H9 (cell line): ENCODE measurements around the gene PPP1R12A. TPM values are rescaled to one million over a fixed set of nuclear protein-coding genes. Genes with fewer than 3 reads are reported as not detected.

Experiments used
- DNase-seq: peaks from one replicate; pipeline ENCODE4 v3.0.0-alpha.2; 2017
- H2AFZ ChIP-seq: one replicate; pipeline ENCODE4 v1.6.1; 2013; ENCODE audit warnings: mild to moderate bottlenecking, low read length, control low read depth, moderate library complexity
- H2AK5ac ChIP-seq: 2 replicates; pipeline ENCODE4 v1.6.1; 2013; ENCODE audit warnings: low read length, control low read depth, mixed read lengths; ENCODE audit not compliant: insufficient read length
- H2BK120ac ChIP-seq: one replicate; pipeline ENCODE4 v1.6.1; 2013; ENCODE audit warnings: low read depth, mild to moderate bottlenecking, low read length, control low read depth, inconsistent platforms; ENCODE audit not compliant: poor library complexity, severe bottlenecking
- H2BK12ac ChIP-seq: 2 replicates; pipeline ENCODE4 v1.6.1; 2013; ENCODE audit warnings: low read length, control low read depth, mixed read lengths, low read depth; ENCODE audit not compliant: insufficient read length
- H2BK15ac ChIP-seq: 2 replicates; pipeline ENCODE4 v1.6.1; 2013; ENCODE audit warnings: low read depth, low read length, control low read depth
- H2BK20ac ChIP-seq: one replicate; pipeline ENCODE4 v1.6.1; 2013; ENCODE audit warnings: low read depth, mild to moderate bottlenecking, low read length, control low read depth, inconsistent platforms; ENCODE audit not compliant: poor library complexity, severe bottlenecking
- H2BK5ac ChIP-seq: 2 replicates; pipeline ENCODE4 v1.6.1; 2013; ENCODE audit warnings: low read length, control low read depth, mixed read lengths; ENCODE audit not compliant: insufficient read length
- H3K14ac ChIP-seq: 2 replicates; pipeline ENCODE4 v1.6.1; 2013; ENCODE audit warnings: low read length, control low read depth; ENCODE audit not compliant: insufficient read depth
- H3K18ac ChIP-seq: 2 replicates; pipeline ENCODE4 v1.6.1; 2013; ENCODE audit warnings: low read depth, mild to moderate bottlenecking, mixed read lengths, low read length, control low read depth; ENCODE audit not compliant: insufficient read length
- H3K23ac ChIP-seq: 2 replicates; pipeline ENCODE4 v1.6.1; 2013; ENCODE audit warnings: low read length, control low read depth, mixed read lengths, low read depth; ENCODE audit not compliant: insufficient read length
- H3K23me2 ChIP-seq: 2 replicates; pipeline ENCODE4 v1.6.1; 2013; ENCODE audit warnings: low read depth, mild to moderate bottlenecking, mixed read lengths, low read length, control low read depth; ENCODE audit not compliant: insufficient read length, poor library complexity, severe bottlenecking
- H3K27ac ChIP-seq: 2 replicates; pipeline ENCODE4 v1.5.1; 2013; ENCODE audit warnings: low read length, control low read depth, mixed read lengths, low read depth; ENCODE audit not compliant: insufficient read length
- H3K27me3 ChIP-seq: 2 replicates; pipeline ENCODE4 v1.6.1; 2013; ENCODE audit warnings: low read length, control low read depth, inconsistent platforms; ENCODE audit not compliant: insufficient read depth
- H3K4ac ChIP-seq: 2 replicates; pipeline ENCODE4 v1.6.1; 2013; ENCODE audit warnings: low read depth, mild to moderate bottlenecking, control low read depth, inconsistent platforms, low read length, moderate library complexity
- H3K4me1 ChIP-seq: 2 replicates; pipeline ENCODE4 v1.6.1; 2013; ENCODE audit warnings: low read length, control low read depth, inconsistent platforms; ENCODE audit not compliant: insufficient read depth
- H3K4me2 ChIP-seq: 2 replicates; pipeline ENCODE4 v1.6.1; 2013; ENCODE audit warnings: low read length, control low read depth, mixed read lengths; ENCODE audit not compliant: insufficient read length, insufficient read depth
- H3K56ac ChIP-seq: 2 replicates; pipeline ENCODE4 v1.6.1; 2013; ENCODE audit warnings: low read depth, mild to moderate bottlenecking, mixed read lengths, low read length, control low read depth; ENCODE audit not compliant: insufficient read length
- H3K79me1 ChIP-seq: 2 replicates; pipeline ENCODE4 v1.6.1; 2013; ENCODE audit warnings: low read depth, mild to moderate bottlenecking, moderate library complexity, low read length, control low read depth, inconsistent platforms; ENCODE audit not compliant: insufficient read depth, poor library complexity, severe bottlenecking
- H3K79me2 ChIP-seq: 2 replicates; pipeline ENCODE4 v1.6.1; 2013; ENCODE audit warnings: low read length, control low read depth, inconsistent platforms; ENCODE audit not compliant: insufficient read depth
- H3K9ac ChIP-seq: 2 replicates; pipeline ENCODE4 v1.6.1; 2013; ENCODE audit warnings: low read length, control low read depth, mixed read lengths; ENCODE audit not compliant: insufficient read length; ENCODE audit errors: extremely low read depth
- H3K9me3 ChIP-seq: one replicate; pipeline ENCODE4 v1.6.1; 2013; ENCODE audit warnings: low read depth, low read length, inconsistent platforms; ENCODE audit not compliant: control insufficient read depth
- H3T11ph ChIP-seq: one replicate; pipeline ENCODE4 v1.6.1; 2013; ENCODE audit warnings: mild to moderate bottlenecking, low read length, control low read depth, inconsistent platforms
- H4K20me1 ChIP-seq: one replicate; pipeline ENCODE4 v1.6.1; 2013; ENCODE audit not compliant: control insufficient read depth, insufficient read length, insufficient read depth
- H4K5ac ChIP-seq: 2 replicates; pipeline ENCODE4 v1.6.1; 2013; ENCODE audit warnings: low read depth, mild to moderate bottlenecking, mixed read lengths, low read length, control low read depth; ENCODE audit not compliant: insufficient read length
- H4K8ac ChIP-seq: replicated peaks from 2 replicates; pipeline ENCODE4 v1.6.1; 2013; ENCODE audit warnings: low read length, control low read depth, mixed read lengths, low read depth; ENCODE audit not compliant: insufficient read length
- H4K91ac ChIP-seq: 2 replicates; pipeline ENCODE4 v1.6.1; 2013; ENCODE audit warnings: low read depth, mild to moderate bottlenecking, moderate library complexity, mixed read lengths, low read length, control low read depth; ENCODE audit not compliant: insufficient read length
- H3K27ac Mint-ChIP-seq, 3 experiments: 2 replicates in 2 of 3; 3 replicates in 1 of 3; pipeline ENCODE4 v1.8.0; 2020 to 2021; ENCODE audit warnings: mixed read lengths in 3 of 3, mild to moderate bottlenecking in 1 of 3, moderate library complexity in 1 of 3
- H3K27me3 Mint-ChIP-seq: 2 replicates; pipeline ENCODE4 v1.8.0; 2021; ENCODE audit warnings: low read depth, mild to moderate bottlenecking, moderate library complexity, mixed read lengths
- H3K36me3 Mint-ChIP-seq, 3 experiments: 2 replicates in 2 of 3; 3 replicates in 1 of 3; pipeline ENCODE4 v1.8.0; 2020 to 2021; ENCODE audit warnings: low read depth in 3 of 3, mixed read lengths in 3 of 3; ENCODE audit not compliant: insufficient read depth in 1 of 3
- H3K4me1 Mint-ChIP-seq, 2 experiments: 2 replicates each; pipeline ENCODE4 v1.8.0; 2020; ENCODE audit warnings: mixed read lengths in 2 of 2
- H3K4me3 Mint-ChIP-seq, 2 experiments: 2 replicates in 1 of 2; 3 replicates in 1 of 2; pipeline ENCODE4 v1.8.0; 2020 to 2021; ENCODE audit warnings: mild to moderate bottlenecking in 2 of 2, mixed read lengths in 2 of 2, moderate library complexity in 1 of 2
- H3K9me3 Mint-ChIP-seq, 2 experiments: 2 replicates in 1 of 2; 3 replicates in 1 of 2; pipeline ENCODE4 v1.8.0; 2020; ENCODE audit warnings: mild to moderate bottlenecking in 2 of 2, mixed read lengths in 2 of 2, moderate library complexity in 1 of 2
- CTCF ChIP-seq: fragments of 200-600 bp; sonication (generic); conservative IDR thresholded peaks from 3 replicates; pipeline ENCODE4 v1.8.0; 2021; ENCODE audit warnings: antibody characterized with exemption, mild to moderate bottlenecking
- WGBS: extraction: QIAGEN DNeasy Blood & Tissue Kit; methylation state at CpG from one replicate; pipeline ENCODE4 v1.1.7; 2013; ENCODE audit warnings: missing lambda C conversion rate, low lambda C conversion rate, mixed read lengths; ENCODE audit not compliant: insufficient read length; ENCODE audit errors: extremely low coverage; 5-methylcytosine and 5-hydroxymethylcytosine counted together
- total RNA-seq: library from RNA; stranded (reverse); gene quantifications from 2 replicates; pipeline ENCODE4 v1.2.1, GENCODE V29; 2021

Gene PPP1R12A
- total RNA-seq, 1 experiment from 2014 or later = 93.5 TPM

GRCh38 chr12:79926951-79927350 is 7.9 kb downstream of the PPP1R12A start:
- H3K4me1 Mint-ChIP-seq = peaks cover 17 to 24% of the 10 kb centered on the region in 2 experiments
- H3K27ac Mint-ChIP-seq = no peak overlapping the region; a peak in 1 of 7 replicates
- Histone ChIP-seq H3K56ac (no peak overlapping the region), H3K27ac (no peak overlapping the region), H2BK20ac (no peak overlapping the region), H3K9ac (no peak overlapping the region), H4K20me1 (no peaks in the 10 kb centered on the region), H3K23me2 (no peaks in the 10 kb centered on the region), H2BK15ac (no peak overlapping the region), H3K79me1 (peaks cover 2% of the 10 kb centered on the region), H3K18ac (no peak overlapping the region), H4K91ac (no peak overlapping the region), H3K4me2 (no peak overlapping the region), H3K14ac (no peak overlapping the region), H2BK5ac (no peak overlapping the region), H3K4me1 (no peaks in the 10 kb centered on the region; the same call in 1 of the 2 replicates), H3K9me3 (no peaks in the 10 kb centered on the region), H2AFZ (no peak overlapping the region), H2AK5ac (no peak overlapping the region), H4K8ac (no peak overlapping the region), H2BK120ac (no peak overlapping the region), H2BK12ac (no peak overlapping the region), H3K4ac (no peak overlapping the region), H3K23ac (no peak overlapping the region), H3K79me2 (peaks cover 34% of the 10 kb centered on the region; the same call in 1 of the 2 replicates), H3T11ph (no peak overlapping the region), H3K27me3 (no peaks in the 10 kb centered on the region), H4K5ac (no peak overlapping the region)
- no CpG with 5 or more reads among the region's 3 CpGs for whole genome bisulfite sequencing
- H3K27me3 Mint-ChIP-seq = no peaks in the 10 kb centered on the region
- H3K9me3 Mint-ChIP-seq = no peaks in the 10 kb centered on the region
- TF ChIP-seq CTCF = no peak
- DNase-seq = no peak
- no peak overlapping the region for H3K4me3 Mint-ChIP-seq
- H3K36me3 Mint-ChIP-seq = 0 out of 7 replicates have a peak, but pooled peaks cover 0 to 3% (median 0%) of the 10 kb centered on the region in 3 experiments
